Stimulated activated naive CD4-positive, alpha-beta T cell (primary cell): ENCODE measurements around the gene GLRA2.
"Not testable (repeated sequence)": the region's sequence is repeated elsewhere in the genome, so short reads cannot be mapped to it uniquely, and the experiment has no call there.

Experiments used
- DNase-seq, 6 experiments: peaks; one replicate each; lab custom pipeline; 2025; lab: John Stamatoyannopoulos, UW

The GLRA2 gene

DNA sequence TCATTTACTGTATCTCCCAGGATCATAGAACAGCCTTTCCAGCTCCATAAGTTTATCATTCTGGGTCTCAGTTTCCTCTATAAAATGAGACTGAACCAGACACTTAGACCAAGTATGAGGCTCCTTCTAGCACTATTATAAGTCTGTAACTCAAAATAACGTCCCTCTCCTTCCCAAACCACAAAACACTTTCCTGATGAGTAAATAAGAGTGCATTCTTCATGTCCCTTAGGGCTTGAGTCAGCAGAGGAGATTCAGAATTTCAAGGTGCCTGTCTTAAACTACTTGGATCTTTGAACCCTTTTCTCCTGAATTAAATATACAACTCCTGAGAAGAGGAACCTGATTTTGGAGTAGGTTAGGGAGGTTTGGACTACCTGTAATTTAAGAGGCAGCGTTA, 62.6 kb downstream of the GLRA2 start:
- DNase-seq, result no peak

DNA sequence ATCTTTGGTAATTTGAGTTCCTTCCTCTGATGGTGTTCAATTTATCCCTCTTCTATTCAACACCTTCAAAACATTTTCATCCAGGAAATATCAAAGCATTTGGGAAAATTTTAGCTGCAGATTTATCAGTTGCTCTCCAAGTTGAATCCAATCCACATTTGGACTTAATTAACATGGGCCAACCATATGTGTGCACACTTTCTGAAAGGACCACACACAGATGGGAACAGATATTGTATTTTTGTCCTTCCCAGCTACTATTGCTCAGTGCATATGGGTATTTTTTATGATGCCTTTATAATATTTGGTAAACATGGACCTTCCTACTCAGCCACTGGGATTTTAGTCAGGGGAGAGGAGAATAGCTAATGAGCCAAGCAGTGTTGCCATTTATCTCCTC, 65.2 kb downstream of the GLRA2 start:
- no peak for DNase-seq

DNA sequence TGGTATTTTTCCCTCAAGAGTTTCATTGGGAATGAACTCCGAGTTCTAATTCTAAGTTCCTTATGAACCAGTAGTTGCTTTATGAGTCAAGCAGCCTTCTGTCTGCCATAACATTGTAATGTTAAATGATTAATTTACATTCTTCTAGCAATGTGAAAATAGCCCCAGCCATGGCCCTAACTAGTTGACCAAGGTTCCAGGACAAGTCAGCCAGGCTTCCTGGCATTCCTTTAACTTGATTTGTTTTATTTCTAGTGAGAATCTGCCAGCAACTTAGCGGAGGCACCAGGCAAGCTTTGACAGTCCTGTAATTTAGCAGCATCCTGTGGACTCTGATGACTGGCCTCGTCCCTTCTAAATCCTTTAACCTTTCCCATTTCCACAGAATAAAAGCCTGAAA, 69.0 kb downstream of the GLRA2 start:
- no peak for DNase-seq

DNA sequence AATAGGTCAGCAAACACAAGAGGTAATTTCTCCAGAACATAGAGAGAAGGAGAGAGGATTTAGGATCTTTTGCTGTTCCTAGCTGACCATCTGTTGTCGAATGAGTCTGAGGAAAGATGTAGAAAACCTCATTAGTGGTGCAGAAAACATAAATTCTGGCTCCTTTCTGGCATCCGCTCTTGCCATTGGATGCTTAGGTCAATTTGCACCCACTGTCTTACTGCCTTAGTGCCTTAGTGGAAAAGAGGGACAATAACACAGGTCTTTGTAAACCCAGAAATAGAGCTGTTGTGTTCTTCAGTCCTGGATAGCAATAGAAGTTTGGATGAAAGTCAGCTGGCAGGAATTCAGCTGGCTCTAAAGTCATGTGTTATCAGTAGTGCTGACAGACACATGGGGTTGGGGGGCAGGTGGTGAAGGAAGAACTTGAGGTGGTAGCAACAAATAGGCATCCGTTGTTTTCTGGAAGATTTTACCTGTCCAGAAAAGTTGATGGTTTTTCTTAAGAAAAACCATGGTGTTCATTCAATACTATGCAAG, 78.2 kb downstream of the GLRA2 start:
- DNase-seq, result no peak

DNA sequence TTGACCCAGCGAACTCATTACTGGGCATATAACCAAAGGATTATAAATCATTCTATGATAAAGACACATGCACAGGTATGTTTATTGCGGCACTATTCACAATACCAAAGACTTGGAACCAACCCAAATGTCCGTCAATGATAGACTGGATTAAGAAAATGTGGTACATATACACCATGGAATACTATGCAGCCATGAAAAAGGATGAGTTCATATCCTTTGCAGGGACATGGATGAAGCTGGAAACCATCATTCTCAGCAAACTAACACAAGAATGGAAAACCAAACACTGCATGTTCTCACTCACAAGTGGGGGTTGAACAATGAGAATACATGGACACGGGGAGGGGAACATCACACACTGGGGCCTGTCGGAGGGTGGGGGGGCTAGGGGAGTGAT, 83.1 kb downstream of the GLRA2 start:
- DNase-seq, result not testable (repeated sequence)

DNA sequence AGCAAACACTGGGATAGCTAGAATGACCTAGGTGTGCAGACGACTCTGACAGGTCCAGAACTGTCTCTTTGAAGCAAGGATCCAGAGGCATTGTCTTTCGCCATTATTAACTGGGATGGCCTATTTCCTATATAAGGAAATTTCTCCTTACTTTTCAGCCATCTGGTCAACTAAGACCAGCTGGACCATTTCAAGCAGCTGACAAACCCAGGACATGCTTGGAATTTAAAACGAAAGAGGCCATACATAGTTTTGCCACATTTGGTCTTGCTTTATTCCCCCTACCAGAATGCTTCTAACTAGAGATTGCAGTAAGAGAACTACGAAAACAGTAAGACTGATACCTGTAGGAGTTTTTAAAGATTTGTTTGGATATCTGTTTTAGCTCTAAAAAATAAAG, 87.0 kb downstream of the GLRA2 start:
- DNase-seq, result no peak

DNA sequence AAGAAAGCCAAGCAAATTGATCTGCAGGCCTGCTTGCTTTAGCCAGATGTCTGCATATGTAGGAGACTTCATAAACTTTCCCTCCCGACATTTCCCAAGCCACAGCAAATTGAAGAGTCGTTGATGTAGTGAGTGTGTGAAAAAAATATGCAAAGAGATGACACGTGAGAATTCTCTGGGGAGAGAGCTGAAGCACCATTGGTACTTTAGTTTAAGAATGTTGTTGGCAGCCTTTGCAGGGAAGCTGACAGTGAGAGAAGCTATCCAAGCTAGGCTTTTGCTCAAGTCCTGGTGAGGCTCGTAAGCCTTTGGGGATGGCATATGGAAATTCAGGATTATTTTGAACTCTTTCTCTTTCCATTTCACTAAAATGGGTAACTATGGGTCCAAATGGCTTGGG, 87.5 kb downstream of the GLRA2 start:
- DNase-seq, result no peak

DNA sequence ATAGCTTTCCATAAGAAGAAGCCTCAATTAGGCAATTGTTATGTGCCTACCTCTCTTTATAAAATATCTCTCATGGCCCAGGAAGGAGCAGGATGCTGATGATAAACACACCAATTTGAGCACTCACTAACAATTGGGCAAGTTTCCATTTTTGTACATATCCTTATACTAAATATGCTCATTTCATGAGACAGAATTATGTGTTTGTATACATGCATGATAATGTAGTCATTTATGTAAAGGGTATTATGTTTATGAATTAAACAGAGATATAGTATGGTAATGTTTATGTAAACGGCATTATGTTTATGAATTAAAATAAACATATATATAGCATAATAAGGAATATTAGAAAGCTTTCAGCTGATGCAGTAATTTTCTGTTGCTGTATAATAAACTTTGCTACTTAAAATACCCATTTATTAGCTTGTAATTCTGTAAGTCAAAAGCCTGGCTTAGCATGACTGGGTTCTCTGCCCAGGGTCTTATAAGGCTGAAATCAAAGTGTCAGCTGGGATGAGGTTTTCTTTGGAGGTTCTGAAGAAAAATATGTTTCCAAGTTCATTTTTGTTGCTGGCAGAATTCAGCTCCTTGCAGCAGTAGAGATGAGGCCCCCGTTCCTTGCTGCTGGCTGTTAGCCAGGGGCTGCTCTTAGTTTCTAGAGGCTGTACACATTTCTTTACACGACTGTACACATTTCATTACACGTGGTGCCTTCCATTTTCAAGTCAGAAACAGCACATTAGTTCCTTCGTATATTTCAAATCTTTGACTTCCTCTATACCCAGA, 89.0 kb downstream of the GLRA2 start:
- DNase-seq, result no peak

DNA sequence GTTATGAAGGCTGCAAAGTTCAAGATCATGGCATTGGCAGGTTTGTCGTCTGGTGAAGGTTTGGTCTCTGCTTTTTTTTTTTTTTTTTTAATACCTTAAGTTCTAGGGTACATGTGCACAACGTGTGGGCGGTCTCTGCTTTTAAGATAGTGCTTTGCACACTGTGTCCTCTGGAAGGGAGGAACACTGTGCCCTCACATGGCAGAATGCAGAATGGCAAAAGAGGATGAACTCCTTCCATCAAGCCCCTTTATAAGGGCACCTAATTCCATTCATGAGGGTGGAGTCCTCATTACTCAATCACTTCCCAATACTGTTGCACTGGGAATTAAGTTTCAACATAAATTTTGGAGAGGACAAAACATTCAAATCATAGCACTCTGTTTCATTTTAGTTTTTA, 101.4 kb downstream of the GLRA2 start:
- DNase-seq, result no peak

DNA sequence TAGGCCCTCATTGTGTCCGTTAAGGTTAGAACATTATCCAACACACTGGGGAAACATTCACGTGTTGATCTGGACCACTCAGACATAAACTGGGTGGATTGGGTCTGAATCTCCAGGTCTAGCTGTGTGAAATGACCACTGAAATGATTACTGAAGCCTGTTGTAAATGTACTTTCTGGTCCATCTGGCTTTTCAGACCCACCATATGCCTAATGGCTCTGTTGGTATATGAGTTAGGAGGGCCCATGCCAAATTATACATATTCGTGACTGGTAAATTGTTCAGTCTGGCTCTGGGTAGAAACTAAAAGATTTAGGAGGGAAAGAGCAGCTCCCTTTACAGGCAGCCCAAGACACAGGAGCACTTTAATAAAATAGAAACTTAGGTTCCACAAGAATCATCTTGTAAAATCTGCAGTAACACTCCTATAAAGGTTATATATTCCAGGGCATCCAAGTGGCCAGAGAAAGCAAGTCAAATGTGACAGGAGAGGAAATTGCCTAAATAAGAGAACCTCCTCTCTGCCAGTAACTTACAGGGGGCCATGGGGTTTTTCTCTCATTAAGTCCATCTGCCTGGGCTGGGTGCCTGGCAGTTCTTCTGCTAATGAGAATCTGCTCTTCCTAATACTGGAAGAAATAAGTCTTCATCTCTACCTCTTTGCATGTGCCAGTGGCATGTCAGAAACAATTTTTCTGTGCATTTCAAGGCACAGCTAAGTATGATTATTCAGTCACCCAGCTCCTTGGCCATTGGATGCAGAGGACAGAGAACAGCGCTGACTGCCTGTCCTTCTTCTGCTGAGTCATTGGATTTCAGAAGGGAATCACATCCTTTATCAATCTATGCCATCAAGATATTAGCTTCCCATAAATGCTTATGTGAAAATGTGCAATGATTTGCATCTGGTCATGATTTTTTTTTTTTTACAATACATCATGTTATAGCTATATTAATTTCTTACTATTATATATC, 112.6 kb downstream of the GLRA2 start:
- no peak for DNase-seq

DNA sequence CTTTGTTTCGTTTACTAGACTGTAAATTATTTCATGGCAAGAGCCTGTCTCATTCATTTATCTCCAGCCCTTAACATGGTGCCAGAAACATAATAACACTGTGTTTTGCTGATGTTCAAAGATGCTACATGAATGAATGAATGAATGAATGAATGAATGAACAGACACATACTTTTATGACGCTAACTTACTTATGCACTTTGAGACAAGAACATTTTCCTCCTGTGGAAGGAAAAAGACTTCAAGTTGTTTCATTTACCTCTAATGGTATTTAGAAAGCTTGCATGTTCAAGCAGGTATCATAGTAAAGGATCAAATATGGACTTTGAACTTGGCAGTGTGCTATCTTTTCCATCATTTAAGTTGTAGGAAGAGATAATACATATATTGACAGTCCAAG, 131.6 kb downstream of the GLRA2 start:
- DNase-seq, result no peak

DNA sequence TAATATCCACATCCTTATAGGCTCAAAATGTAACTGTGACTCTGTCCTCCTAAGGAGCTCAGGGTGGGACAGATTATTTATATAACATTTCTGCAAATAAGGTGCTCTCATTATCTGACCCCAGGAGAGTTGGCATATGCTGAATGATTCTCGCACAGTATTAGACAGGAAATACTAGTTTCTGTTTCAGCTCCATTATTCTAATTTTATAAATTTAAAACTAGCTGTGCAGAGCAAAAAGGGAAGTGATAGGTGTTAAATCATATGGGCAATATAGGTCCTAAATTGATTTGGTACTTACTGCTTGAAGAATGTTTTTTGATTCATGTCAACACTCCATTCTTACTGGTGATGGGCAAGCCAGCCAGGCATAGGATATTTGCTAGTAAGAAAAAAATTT, 141.5 kb downstream of the GLRA2 start:
- DNase-seq, result no peak

DNA sequence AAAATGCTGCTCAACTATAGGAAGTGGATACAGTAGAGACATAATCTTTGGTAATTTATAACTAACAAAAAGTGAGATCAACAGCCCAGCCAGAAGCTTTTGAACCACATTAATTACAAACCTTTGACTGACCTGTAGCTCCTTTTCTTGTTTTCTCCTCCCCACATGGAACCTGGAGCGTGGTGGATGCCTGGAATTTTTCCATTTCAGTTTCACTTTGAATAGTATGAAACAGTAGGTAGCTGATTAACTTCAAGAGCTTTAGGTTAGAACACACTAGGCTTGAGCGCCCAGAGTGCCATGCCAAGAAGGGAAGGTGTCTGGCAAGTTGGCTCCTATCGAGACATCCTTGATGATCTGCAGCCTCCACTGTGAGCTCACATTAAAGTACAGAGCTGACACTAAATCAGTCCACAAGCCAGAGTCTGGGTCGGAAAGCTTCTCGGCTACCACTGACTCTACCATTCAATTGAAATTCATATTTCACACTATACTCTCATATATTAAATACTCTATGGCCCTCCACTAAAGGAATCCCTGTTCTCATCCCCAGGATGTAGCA, 143.4 kb downstream of the GLRA2 start:
- DNase-seq, result no peak

DNA sequence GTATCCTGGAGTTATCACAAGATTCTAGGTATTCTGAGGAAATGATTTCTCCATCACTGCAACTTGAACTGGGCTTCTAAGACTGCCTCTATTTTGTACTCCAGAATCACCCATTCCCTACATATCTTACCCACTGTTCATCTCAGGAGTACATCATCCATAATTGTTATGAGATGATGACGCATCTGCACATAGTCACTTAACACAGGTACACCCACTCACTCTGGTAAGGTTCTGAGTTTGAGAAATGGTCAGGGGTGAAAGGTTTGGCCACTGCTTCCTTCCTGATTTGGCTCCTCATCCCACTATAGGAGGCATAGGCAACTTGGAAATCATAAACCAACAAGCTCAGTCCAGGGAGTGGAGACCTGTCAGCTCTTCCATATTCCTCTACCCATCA, 143.9 kb downstream of the GLRA2 start:
- DNase-seq, result no peak

DNA sequence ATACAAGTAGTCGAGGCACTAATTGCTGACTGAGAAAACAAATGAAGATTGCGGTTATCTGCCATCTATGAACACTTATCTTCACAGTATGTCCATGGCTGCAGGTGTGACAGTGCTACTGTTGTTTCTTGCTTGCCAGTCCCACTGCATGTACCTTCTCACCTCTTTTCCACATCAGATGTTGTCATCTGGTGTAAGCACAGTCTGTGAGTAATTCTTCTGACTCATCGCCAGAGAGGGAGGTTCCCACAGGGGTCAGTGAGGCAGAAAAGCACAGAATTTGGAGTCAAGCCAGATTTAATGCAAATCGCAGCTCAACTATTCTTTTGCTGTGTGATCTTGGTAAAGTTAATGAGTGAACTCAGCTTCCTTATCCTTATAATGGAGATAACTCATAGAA, 144.4 kb downstream of the GLRA2 start:
- no peak for DNase-seq

DNA sequence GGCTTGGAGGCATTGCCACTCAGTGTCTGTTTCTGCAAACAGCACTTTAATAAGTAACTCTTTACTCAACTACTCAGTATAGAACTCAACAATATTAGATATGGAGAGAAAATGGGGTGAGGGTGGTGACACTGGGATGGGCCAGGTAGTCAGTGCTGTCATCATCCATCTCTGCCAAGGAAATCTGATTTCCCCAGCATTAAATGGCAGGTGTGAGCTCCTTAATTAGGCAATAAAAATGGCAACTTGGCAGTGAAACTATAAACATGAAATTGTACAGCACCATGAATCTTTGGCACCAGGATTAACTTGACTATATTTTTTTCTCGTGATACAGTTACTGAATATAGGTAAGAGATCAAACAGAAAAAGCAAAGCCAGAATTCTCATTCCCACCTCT, 146.2 kb downstream of the GLRA2 start:
- DNase-seq, result no peak

DNA sequence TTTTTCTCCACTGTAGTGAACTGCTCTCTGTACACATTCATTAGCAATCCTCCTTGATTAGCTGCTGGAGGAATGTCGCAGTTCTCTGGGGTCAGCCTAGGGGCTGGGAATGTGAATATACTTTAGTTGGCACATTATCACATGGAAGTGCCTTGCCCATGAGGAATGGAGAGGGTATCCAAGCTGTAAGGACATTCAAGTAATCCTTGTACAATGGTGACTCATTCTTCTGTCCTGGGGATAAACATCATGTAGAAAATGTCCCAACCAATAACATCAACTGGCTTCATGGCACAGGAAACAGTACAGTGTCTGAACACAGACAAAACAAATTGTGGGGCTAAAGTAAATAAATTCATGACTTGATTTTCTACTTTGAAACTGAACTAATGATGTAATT, 147.1 kb downstream of the GLRA2 start:
- DNase-seq, result no peak

DNA sequence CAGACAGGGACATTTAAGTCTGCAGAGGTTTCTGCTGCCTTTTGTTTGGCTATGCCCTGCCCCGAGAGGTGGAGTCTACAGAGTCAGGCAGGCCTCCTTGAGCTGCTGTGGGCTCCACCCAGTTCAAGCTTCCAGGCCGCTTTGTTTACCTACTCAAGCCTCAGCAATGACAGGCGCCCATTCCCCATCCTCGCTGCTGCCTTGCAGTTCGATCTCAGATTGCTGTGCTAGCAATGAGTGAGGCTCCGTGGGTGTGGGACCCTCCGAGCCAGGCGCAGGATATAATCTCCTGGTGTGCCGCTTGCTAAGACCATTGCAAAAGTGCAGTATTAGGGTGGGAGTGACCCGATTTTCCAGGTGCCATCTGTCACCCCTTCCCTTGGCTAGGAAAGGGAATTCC, 159.0 kb downstream of the GLRA2 start:
- not testable (repeated sequence) for DNase-seq

DNA sequence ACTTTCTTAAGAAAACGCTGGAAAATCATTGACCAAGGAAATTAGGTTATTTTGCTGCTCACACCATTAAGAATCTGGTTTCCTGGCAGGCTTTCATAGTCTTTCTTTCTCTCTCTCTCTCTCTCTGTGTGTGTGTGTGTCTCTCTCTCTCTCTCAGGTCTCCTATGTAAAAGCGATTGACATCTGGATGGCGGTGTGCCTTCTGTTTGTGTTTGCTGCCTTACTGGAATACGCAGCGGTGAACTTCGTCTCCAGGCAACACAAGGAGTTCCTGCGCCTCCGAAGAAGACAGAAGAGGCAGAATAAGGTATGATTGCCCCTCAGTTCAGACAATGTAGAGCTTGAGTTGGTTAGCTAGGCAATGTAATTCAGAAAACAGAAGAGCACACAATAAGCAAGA, 161.2 kb downstream of the GLRA2 start:
- DNase-seq, result no peak

DNA sequence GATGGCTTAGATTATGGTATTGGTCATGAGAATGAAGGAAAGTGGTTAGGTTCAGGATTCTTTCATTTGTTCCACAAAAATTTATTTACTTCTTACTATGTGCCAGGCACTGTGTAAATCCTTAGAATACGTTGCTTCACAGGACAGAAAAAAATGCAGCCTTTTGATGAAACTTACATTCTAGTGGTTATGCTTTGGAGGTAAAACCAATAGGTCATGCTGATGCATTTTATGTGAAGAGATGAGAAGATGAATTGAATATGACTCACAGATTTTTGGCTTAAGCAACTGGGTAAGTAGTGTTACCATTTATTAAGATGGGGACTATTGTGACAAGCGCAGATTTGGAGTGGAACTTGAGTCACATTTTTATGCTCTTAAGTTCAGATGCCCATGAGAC, 165.3 kb downstream of the GLRA2 start:
- no peak for DNase-seq

DNA sequence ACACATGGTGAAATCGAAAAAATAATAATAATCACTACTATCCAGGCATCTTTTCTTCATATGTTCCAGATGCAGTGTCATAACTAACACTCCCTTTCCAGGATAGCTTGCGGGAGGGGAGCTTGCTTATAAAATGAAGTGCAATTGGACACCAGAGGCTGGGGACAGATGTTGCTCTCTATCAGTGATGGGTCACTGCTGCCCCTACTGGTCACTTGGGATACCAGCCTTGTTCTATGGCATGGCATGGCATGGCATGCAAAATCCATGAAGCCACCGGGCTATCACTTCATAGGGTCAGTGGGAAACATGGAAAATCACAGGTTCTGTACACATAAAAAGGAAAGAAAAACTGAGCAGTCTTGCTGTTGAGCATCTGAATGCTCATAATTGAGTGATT, 168.1 kb downstream of the GLRA2 start:
- no peak for DNase-seq

DNA sequence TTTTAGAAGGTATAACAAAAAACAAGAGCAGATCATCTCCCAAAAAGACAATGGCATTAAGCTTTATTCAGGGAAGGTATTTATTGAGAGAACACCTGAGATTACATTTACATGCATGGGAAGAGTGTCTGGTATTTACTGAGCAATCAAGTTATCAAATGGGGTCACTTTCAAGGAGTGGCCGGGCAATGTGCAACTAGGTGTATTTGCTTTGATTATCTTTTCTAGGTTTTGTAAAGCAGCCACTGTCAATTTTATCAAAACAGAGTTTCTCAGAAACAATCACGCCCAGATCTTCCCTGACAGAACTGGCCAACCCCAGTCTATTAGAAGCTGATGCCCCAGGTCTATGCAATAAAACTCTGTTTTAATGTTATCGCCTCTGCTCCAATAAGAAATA, 169.5 kb downstream of the GLRA2 start:
- no peak for DNase-seq

DNA sequence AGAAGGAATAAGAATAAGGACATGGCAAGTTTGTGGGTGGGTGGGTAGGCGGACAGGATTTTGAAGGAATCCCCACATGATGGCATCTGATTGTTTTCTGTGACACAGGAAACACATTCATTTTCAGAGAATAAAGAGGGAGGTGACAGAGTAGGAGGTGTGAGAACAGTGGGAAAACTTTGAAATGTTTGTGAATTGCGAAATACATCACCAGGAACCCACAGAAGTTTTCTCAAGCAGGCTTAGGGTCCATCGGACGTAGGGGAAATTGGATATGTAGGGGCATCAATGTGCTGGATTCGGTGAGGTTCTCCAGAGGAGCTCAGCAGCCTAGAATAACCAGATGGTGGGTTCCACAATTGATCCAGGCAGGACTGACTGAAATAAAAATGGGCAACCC, 171.6 kb downstream of the GLRA2 start:
- DNase-seq, result no peak
